Transverse colon (tissue), 4 donors: ENCODE data around the gene KRTAP24-1. TPM values are rescaled to one million over a fixed set of nuclear protein-coding genes. Genes with fewer than 3 reads are reported as not detected.

Experiments
- DNase-seq: peaks from one replicate; pipeline ENCODE4 v3.0.0-alpha.2; 2019
- H3K27ac ChIP-seq, 4 donors: fragments of 200-600 bp; sonication (generic); 2 replicates each; pipeline ENCODE4 v1.5.1; 2016 to 2018; ENCODE audit warnings: inconsistent platforms in 4 of 4
- H3K27me3 ChIP-seq: fragments of 200-600 bp; sonication (generic); 2 replicates; pipeline ENCODE4 v1.5.1; 2017; ENCODE audit warnings: inconsistent platforms
- H3K36me3 ChIP-seq, 4 donors: fragments of 200-600 bp; sonication (generic); 2 replicates each; pipeline ENCODE4 v1.5.1; 2017 to 2019; ENCODE audit warnings: inconsistent platforms in 4 of 4
- H3K4me1 ChIP-seq, 4 donors: fragments of 200-600 bp; sonication (generic); 2 replicates each; pipeline ENCODE4 v1.5.1; 2017 to 2020; ENCODE audit warnings: inconsistent platforms in 4 of 4
- H3K4me3 ChIP-seq, 4 donors: fragments of 200-600 bp; sonication (generic); 1 replicate in 1 of 4; 2 replicates in 3 of 4; pipeline versions ENCODE4 v1.5.1 to v1.6.1; 2017 to 2019; ENCODE audit warnings: inconsistent platforms in 4 of 4
- H3K9me3 ChIP-seq, 2 donors: fragments of 200-600 bp; sonication (generic); 2 replicates each; pipeline ENCODE4 v1.5.1; 2017 to 2019; ENCODE audit warnings: inconsistent platforms in 2 of 2
- CTCF ChIP-seq, 5 experiments: fragments of 200-600 bp in 3 of 5; fragments of 450-650 bp in 2 of 5; sonication (generic) in 3 of 5; IDR thresholded peaks; 1 replicate in 2 of 5; 2 replicates in 3 of 5; pipeline ENCODE4 v1.5.1; 2016 to 2017; ENCODE audit warnings: antibody characterized with exemption in 5 of 5, inconsistent platforms in 3 of 5, mild to moderate bottlenecking in 2 of 5, moderate library complexity in 1 of 5
- EP300 ChIP-seq: sonication (generic); formaldehyde crosslinking; IDR thresholded peaks from one replicate; pipeline ENCODE4 v1.6.1; 2017; ENCODE audit warnings: antibody characterized with exemption, low read depth
- POLR2A ChIP-seq: fragments of 450-650 bp; IDR thresholded peaks from one replicate; pipeline ENCODE4 v1.6.1; 2016; ENCODE audit warnings: antibody characterized with exemption, mild to moderate bottlenecking, moderate library complexity
- POLR2AphosphoS5 ChIP-seq, 3 donors: sonication (generic); formaldehyde crosslinking; IDR thresholded peaks; one replicate each; pipeline ENCODE4 v1.6.1; 2016; ENCODE audit warnings: antibody characterized with exemption in 3 of 3
- WGBS, 2 donors: methylation state at CpG; one replicate each; pipeline ENCODE4 v1.1.5; 2018; ENCODE audit warnings: low coverage in 1 of 2; 5-methylcytosine and 5-hydroxymethylcytosine counted together
- in situ Hi-C, 4 donors: fragments of 200-750 bp; cut with MboI; loops; one replicate each; pipeline versions ENCODE4 v1.15.0 to v1.15.1; 2017; ENCODE audit warnings: low sequenced_read_pairs in 3 of 4, low pct_ligation_motif_present in 1 of 4, low pct_unique_long_range_greater_than_20kb in 1 of 4
- intact Hi-C: fragments of 100-400 bp; cut with DNase I; formaldehyde crosslinking; loops from one replicate; pipeline ENCODE4 v1.15.1; 2023; ENCODE audit warnings: low total_unique reads
- total RNA-seq, 4 donors: library from RNA; depleted of rRNA; stranded (reverse); fragments of >200 nt; gene quantifications; one replicate each; pipeline ENCODE4 v1.1.0, GENCODE V29; 2016

Gene KRTAP24-1
- total RNA-seq, 4 donors from 2014 or later, result not detected

GRCh38 chr21:30238168-30238567 is 44.6 kb downstream of the KRTAP24-1 start:
- TF ChIP-seq CTCF (IDR thresholded peaks at IDR 0.05) (no peak), POLR2AphosphoS5 (IDR thresholded peaks at IDR 0.05) (no peak)
- peaks cover 0 to 16% (median 8%) of the 10 kb centered on the region in 4 donors for H3K4me1 ChIP-seq
- DNase-seq, result no peak
- no peak overlapping the region for H3K4me3 ChIP-seq
- in situ Hi-C loops (loop anchor here in 1 of 4 donors (25.0 kb wide), 1 partner anchor 99 kb away; the partner anchor contains the start of genes KRTAP23-1 and KRTAP27-1), intact Hi-C loops (no loop called here)
- H3K9me3 ChIP-seq, result no peaks in the 10 kb centered on the region
- WGBS, 2 donors, result 91 to 100% methylated on average over 1 of the region's 1 CpG
- H3K27ac ChIP-seq, result no peak overlapping the region
- no peaks in the 10 kb centered on the region for H3K27me3 ChIP-seq
- no peaks in the 10 kb centered on the region for H3K36me3 ChIP-seq

- peaks cover 0 to 22% (median 14%) of the 10 kb centered on the region in 4 donors for H3K4me1 ChIP-seq
- H3K27ac ChIP-seq, result peak overlapping the region in 3 of 4 donors; percentile 27 to 77 (median 52)
- in situ Hi-C loops (loop anchor here in 1 of 4 donors (25.0 kb wide), 1 partner anchor 103 kb away; the partner anchor contains the start of genes KRTAP23-1 and KRTAP27-1), intact Hi-C loops (no loop called here)
- no peak overlapping the region for H3K4me3 ChIP-seq
- no peaks in the 10 kb centered on the region for H3K9me3 ChIP-seq
- H3K27me3 ChIP-seq, result no peaks in the 10 kb centered on the region
- DNase-seq, result no peak
- no peaks in the 10 kb centered on the region for H3K36me3 ChIP-seq
- WGBS, 2 donors, result 55 to 60% methylated on average over 2 of the region's 2 CpGs
- TF ChIP-seq EP300 (no peak), POLR2AphosphoS5 (IDR thresholded peaks at IDR 0.05) (no peak), POLR2A (no peak), CTCF (IDR thresholded peaks at IDR 0.05) (no peak)
These were observed 48.1 kb downstream of the KRTAP24-1 start for GRCh38 chr21:30234643-30235042.

GRCh38 chr21:30234050-30234449 is 48.7 kb downstream of the KRTAP24-1 start:
- intact Hi-C loops, result no loop called here
- peak; percentile 20 for DNase-seq
- no peaks in the 10 kb centered on the region for H3K27me3 ChIP-seq
- in situ Hi-C loops, result loop anchor here in 1 of 4 donors (25.0 kb wide), 1 partner anchor 103 kb away; the partner anchor contains the start of genes KRTAP23-1 and KRTAP27-1
- no peaks in the 10 kb centered on the region for H3K9me3 ChIP-seq
- peaks cover 0 to 22% (median 14%) of the 10 kb centered on the region in 4 donors for H3K4me1 ChIP-seq
- peak in 1 of 3 donors; percentile 54 for TF ChIP-seq POLR2AphosphoS5 (IDR thresholded peaks at IDR 0.05)
- TF ChIP-seq CTCF (IDR thresholded peaks at IDR 0.05), result no peak
- no peaks in the 10 kb centered on the region for H3K36me3 ChIP-seq
- 21 to 44% methylated on average over 3 of the region's 3 CpGs for WGBS, 2 donors
- H3K27ac ChIP-seq, result peak overlapping the region; percentile 62 to 81 (median 72)
- no peak overlapping the region for H3K4me3 ChIP-seq

- H3K27me3 ChIP-seq, result no peaks in the 10 kb centered on the region
- TF ChIP-seq POLR2AphosphoS5 (IDR thresholded peaks at IDR 0.05), result no peak
- no peak for TF ChIP-seq POLR2A
- TF ChIP-seq EP300, result no peak
- TF ChIP-seq CTCF (IDR thresholded peaks at IDR 0.05), result no peak
- no peak for DNase-seq
- H3K9me3 ChIP-seq, result no peaks in the 10 kb centered on the region
- intact Hi-C loops, result no loop called here
- no peaks in the 10 kb centered on the region for H3K36me3 ChIP-seq
- in situ Hi-C loops, result loop anchor here in 1 of 4 donors (25.0 kb wide), 1 partner anchor 104 kb away; the partner anchor contains the start of genes KRTAP23-1 and KRTAP27-1
- WGBS, 2 donors, result 37 to 56% methylated on average over 2 of the region's 2 CpGs
- H3K27ac ChIP-seq, result peak overlapping the region; percentile 62 to 81 (median 72)
- no peak overlapping the region for H3K4me3 ChIP-seq
- peaks cover 0 to 23% (median 14%) of the 10 kb centered on the region in 4 donors for H3K4me1 ChIP-seq
These were observed 49.3 kb downstream of the KRTAP24-1 start for GRCh38 chr21:30233228-30234020.
